T-helper 1 cell (primary cell): ENCODE data around the gene VMA21.

ENCODE experiments used
- DNase-seq, 5 donors: peaks; one replicate each; pipeline ENCODE4 v3.0.0-alpha.2; 2012 to 2020
- total RNA-seq, 4 donors: gene quantifications; one replicate each; lab custom pipeline; 2026; lab: John Stamatoyannopoulos, UW

Gene VMA21
- total RNA-seq: 35.1 to 85.5 (median 60.9) reads per million in 4 donors

- DNase-seq: peak; percentile 65 to 80 (median 73)
These were observed at the start of gene VMA21 for GRCh38 chrX:151396825-151397740. TSS of gene VMA21 (plus strand) at chrX:151397206. CDS start at chrX:151397309, 103 bp downstream.

- DNase-seq: no peak
These were observed 37.7 kb upstream of the VMA21 start for GRCh38 chrX:151359341-151359740.

DNA sequence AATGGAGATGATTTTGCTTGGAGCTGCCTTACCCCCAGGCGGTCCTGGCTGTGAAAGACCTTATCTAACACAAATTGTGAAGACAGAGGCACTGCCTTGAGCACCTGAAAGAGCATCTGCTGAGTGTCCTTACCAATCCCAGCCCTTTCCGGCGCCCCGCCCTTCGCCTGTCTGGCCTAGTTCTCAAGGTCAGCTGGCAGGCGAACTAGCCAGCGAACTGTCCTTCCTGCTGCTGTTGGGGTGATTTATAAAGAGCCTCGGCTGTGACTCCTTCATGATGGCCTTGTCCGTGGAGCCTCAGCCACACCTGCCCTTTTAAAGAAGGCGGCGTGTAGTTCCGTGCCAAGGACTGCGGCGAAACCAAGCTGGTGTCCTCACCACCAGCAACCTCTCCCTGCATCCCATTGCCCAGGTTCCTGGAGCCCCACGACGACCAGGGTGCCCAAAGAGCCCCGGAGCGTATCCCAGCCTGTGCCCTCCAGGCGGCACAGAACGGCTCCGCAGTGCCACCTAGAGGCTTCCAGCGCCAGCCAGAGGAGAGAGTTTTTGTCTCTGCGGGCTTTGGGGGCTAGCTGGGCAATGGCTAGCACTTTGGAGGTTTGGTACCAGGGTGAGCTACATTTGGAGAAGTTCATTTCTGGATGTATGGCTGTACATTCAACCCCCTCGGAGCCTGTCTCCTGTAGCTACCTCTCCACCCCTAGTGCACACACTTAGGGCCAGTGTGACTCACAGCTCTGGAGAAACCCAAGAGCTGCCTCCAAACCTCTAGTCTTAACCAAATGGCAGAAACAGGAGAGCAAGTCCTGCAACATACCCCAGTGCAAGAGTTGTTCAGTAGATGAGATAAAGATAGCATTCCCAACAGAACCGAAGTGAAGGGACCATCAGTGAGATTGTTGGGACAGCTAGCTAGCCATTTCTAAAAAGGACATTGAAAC is 36.8 kb upstream of the VMA21 start:
- peak in 4 of 5 donors; percentile 8 to 14 (median 12) for DNase-seq

DNA sequence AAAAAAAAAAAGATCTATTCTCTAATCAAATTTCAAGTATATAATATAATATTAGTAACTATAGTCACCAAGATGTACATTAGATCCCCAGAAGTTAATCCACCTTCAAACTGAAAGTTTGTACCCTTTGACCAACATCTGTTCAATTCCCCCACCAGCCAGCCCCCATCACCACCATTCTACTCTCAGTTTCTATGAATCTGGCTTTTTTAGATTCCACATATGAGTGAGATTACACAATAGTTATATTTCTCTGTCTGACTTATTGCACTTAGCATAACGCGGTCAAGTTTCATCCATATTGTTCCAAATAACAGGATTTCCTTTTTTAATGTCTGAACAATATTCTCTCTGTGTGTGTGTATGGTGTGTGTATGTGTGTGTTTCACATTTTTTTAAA is 33.7 kb upstream of the VMA21 start:
- DNase-seq: no peak

GRCh38 chrX:151365579-151365978 is 31.4 kb upstream of the VMA21 start:
- no peak for DNase-seq

DNA sequence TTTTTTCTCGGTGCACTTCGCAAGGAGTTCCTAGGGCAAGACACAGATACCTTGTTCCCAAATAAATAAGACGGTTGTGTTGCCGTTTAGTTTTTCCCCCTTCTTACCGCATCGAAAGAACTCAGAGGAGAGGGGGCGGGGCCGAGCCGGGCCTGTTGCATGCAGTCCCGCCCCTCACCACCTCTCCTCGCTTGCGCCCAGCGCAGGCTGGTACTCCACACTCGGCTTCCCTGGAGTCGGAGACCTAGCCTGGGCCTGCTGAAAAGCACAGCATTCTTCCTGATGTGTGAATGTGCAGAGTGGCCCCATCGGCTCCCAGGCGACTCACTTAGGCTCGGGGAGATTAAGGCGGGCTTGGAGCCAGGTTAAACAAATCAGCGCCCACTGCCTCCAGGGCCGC is 26.1 kb upstream of the VMA21 start:
- no peak for DNase-seq

GRCh38 chrX:151384807-151385206 is 12.2 kb upstream of the VMA21 start:
- no peak for DNase-seq

DNA sequence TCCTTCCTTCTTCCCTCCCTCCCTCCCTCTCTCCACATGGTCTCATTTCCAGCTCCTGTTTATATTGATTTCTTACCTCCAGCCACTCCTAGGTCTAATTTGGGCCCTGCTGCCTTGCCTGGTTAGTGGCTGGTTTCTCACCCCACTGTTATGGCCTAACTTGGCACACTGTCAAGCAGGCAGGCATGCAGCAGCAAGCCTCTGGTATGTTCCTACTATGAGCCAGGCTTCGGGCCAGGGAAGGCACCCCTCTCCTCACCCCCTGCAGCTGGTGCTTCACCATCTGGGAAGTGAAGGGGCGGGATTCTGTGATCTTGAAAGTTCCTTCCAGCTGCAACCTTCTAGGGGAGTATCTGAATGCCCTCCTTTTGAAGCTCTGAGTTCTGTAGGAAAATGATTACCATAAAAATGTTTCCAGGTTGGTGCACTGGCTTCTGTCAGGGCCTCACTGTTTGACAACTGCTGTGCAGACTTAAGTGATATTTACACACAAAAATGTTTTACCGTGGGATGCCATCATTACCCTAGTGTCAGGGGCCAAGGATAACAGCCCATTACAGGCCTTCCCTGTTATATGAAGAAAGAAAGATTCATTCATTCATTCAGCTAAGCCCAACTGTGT is 10.1 kb upstream of the VMA21 start:
- no peak for DNase-seq

DNA sequence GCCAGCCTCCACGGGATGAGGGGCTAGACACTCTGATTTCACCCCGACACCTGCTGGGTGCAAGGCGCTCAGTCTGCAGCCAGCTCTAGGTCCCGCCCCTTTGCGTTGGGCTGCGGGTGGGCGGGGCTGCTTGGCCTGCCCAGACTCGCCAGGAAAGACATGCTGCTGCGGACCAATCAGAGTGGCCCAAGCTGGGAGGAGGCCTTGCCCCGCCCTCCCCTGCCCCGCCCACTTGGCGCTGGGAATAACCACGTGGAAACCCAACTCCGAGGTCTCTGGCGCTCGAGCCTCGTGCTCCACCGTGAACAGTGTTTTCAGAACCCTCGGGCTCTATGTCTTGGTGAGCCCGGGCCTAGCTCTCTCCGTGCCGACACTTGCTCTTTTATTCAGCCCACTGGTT is 5.3 kb upstream of the VMA21 start:
- no peak for DNase-seq

DNA sequence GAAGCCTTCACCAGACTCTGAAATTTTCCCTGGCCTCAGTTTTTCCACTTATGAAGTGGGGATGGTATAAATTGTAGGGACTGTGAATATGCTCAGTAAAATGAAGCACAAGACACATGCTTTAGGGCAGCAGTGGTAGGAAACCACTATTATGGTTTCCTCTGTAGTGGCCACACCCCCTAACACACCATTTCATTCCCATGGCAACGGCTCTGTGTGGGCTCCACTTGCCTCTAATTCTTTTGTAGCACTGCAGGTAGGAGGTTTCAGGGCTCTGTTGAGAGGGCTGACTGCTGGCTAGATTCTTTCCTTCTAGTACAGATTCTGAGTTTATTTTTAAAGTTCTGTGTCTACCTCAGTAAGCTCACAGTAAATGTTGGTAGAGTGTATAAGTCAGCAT is 3.5 kb upstream of the VMA21 start:
- peak; percentile 20 to 71 (median 51) for DNase-seq

- peak in 3 of 5 donors; percentile 7 to 32 (median 13) for DNase-seq
These were observed 773 bp upstream of the VMA21 start for GRCh38 chrX:151396042-151396824.

DNA sequence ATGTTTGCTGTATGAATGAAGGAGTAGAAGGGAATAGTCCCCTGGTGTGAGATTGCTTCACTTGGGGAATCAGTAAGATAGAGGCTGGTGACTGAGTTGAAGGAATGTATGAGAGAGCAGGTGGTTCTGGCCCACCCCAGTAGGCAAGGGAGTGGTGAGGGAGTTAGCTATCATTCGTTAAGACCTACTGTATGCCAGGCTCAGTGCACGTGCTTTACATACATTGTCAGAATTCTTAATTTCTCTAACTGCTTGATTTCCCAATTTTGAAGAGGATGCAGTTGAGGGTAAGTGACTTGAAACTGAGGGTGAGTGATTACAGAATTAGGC is 700 bp downstream of the VMA21 start:
- DNase-seq: peak in 1 of 5 donors; percentile 16

- DNase-seq: no peak
These were observed 1.3 kb downstream of the VMA21 start for GRCh38 chrX:151398346-151398745.

DNA sequence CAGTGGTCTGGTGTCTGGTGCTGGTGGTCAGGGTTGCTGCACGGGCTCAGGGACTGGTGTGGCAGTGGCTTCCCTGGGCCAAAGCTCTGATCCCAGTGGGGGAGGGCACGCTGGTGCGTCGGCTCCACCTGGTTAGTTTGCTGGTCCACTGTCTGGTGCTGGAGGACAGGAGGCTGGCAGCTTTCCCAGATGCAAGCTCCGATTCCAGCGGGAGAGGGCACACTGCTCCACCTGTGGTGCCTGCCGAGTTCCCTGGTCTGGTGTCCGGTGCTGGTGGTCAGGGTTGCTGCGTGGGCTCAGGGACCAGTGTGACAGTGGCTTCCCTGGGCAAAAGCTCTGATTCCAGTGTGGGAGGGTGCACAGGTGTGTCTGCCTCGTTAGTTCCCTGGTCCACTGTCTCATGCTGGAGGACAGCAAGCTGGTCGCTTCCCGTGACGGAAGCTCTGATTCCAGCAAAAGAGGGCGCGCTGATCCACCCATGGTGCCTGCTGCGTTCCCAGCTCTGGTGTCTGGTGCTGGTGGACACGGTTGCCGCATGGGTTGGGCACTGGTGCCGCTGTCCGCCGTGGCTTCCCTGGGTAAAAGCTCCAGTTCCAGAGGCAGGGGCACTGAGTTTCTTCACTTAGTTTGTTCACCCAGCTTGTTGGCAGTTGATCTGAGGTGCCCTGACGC is 5.8 kb downstream of the VMA21 start:
- DNase-seq: no peak

DNA sequence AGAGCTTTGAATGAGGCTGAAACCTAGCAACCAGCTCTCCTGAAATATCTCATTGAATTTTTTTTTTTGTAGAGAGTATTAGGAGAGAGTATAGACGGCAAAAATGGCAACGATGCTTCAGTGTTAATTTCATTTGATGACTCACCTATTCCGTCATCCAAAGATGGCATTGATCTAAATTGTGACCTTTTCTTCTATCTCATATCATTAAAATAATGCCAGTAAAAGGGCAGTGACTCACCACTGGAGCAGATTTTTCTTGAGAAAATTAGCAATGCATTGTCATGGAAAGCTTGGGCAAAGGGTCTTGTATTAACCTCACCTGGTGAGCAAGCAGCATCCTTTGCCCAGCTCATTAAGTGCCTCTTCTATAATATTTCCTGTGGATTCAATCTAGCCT is 19.6 kb downstream of the VMA21 start:
- no peak for DNase-seq

- DNase-seq: no peak
These were observed 22.8 kb downstream of the VMA21 start for GRCh38 chrX:151419782-151420181.

GRCh38 chrX:151424505-151424904 is 27.5 kb downstream of the VMA21 start:
- no peak for DNase-seq

DNA sequence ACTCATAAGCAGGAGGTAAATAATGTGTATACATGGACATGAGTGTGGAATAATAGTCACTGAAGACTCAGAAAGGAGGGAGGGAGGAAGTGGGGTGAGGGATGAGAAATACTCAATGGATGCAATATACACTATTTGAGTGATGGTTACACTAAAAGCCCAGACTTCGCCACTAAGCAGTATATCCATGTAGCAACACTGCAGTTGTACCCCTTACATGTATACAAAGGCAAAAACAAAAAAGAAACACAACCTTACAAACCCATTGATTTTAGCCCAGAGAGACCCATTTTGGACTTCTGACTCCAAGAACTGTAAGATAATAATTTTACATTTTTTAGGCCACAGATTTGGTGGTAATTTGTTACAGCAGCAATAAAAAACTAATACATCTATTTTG is 51.5 kb downstream of the VMA21 start:
- DNase-seq: no peak

DNA sequence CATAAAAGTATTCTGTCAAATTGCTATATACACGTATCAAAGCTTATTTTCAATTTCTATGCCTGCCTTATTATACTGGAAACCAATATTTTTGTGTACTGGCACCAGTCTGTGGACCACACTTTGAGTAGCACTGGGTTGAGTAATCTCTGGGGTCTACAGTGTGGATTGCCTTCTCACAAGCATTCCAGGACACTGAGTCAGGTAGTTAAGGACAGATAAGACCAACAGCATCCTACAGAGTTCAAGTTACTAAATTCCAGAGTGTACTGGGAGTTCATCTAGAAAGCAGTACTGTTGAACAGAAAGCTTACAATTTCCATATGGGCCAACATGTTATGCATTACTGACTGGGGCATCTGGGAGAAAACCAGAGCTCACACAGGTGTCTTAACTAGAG is 61.8 kb downstream of the VMA21 start:
- no peak for DNase-seq
